Measurements from ENCODE around the gene PPP1R37. TPM values are rescaled to one million over a fixed set of nuclear protein-coding genes. Genes with fewer than 3 reads are reported as not detected.

The PPP1R37 gene
- total RNA-seq, 3 donors from 2014 or later (not counting 1 experiment from before 2014, with no cell fraction given): 23.8 to 29.3 (median 25.0) TPM

Other genes starting within 250 kb of the PPP1R37 start
- gene NECTIN2, start 246.9 kb upstream of the PPP1R37 start, total RNA-seq: 10 to 100 TPM in 1 of 3 donors, 1 to 10 TPM in 2; 1.6 to 10.3 (median 2.7) TPM
- 10 to 100 TPM; 22.4 to 29.1 (median 23.5) TPM for gene TOMM40, start 201.9 kb upstream of the PPP1R37 start, total RNA-seq
- 1 to 10 TPM in 2 of 3 donors, under 1 TPM in 1; 0.45 to 2.7 (median 1.3) TPM for gene APOE, start 187.4 kb upstream of the PPP1R37 start, total RNA-seq
- gene APOC1, start 178.6 kb upstream of the PPP1R37 start, total RNA-seq: not detected
- not detected for gene APOC4, start 150.9 kb upstream of the PPP1R37 start, total RNA-seq
- gene APOC2, start 147.1 kb upstream of the PPP1R37 start, total RNA-seq: not detected
- gene CLPTM1, start 137.8 kb upstream of the PPP1R37 start, total RNA-seq: 100 to 1,000 TPM in 2 of 3 donors, 10 to 100 TPM in 1; 97.1 to 125 (median 120) TPM
- gene RELB, start 91.7 kb upstream of the PPP1R37 start, total RNA-seq: 100 to 1,000 TPM in 2 of 3 donors, 10 to 100 TPM in 1; 92.4 to 119 (median 105) TPM
- 100 to 1,000 TPM; 142 to 160 (median 146) TPM for gene CLASRP, start 54.1 kb upstream of the PPP1R37 start, total RNA-seq
- gene ZNF296, start 16.7 kb upstream of the PPP1R37 start, total RNA-seq: 1 to 10 TPM; 5.1 to 8.0 (median 8.0) TPM
- 10 to 100 TPM; 27.7 to 28.7 (median 27.9) TPM for gene GEMIN7, start 13.9 kb upstream of the PPP1R37 start, total RNA-seq
- gene NKPD1, start 67.8 kb downstream of the PPP1R37 start, total RNA-seq: under 1 TPM; 0.55 to 1.00 (median 0.66) TPM
- gene TRAPPC6A, start 85.1 kb downstream of the PPP1R37 start, total RNA-seq: 10 to 100 TPM; 38.0 to 47.0 (median 45.2) TPM
- 10 to 100 TPM; 20.9 to 26.3 (median 21.8) TPM for gene BLOC1S3, start 85.6 kb downstream of the PPP1R37 start, total RNA-seq
- under 1 TPM in 2 of 3 donors, not detected in 1; 0.16 to 0.23 TPM for gene EXOC3L2, start 152.2 kb downstream of the PPP1R37 start, total RNA-seq
- 10 to 100 TPM; 50.4 to 53.6 (median 51.4) TPM for gene MARK4, start 158.1 kb downstream of the PPP1R37 start, total RNA-seq
- not detected for gene CKM, start 229.7 kb downstream of the PPP1R37 start, total RNA-seq
- not detected for gene KLC3, start 247.6 kb downstream of the PPP1R37 start, total RNA-seq

Measured in natural killer cell (primary cell).